HG03025 (cell line): ENCODE data around the gene NMRAL1.

Experiments
- ATAC-seq: cut with Tn5 transposase; IDR thresholded peaks from one replicate; pipeline ENCODE4 v1.9.1; 2021; ENCODE audit warnings: mild to moderate bottlenecking, moderate library complexity; ENCODE audit not compliant: unreplicated experiment, low FRiP score

The NMRAL1 gene

DNA sequence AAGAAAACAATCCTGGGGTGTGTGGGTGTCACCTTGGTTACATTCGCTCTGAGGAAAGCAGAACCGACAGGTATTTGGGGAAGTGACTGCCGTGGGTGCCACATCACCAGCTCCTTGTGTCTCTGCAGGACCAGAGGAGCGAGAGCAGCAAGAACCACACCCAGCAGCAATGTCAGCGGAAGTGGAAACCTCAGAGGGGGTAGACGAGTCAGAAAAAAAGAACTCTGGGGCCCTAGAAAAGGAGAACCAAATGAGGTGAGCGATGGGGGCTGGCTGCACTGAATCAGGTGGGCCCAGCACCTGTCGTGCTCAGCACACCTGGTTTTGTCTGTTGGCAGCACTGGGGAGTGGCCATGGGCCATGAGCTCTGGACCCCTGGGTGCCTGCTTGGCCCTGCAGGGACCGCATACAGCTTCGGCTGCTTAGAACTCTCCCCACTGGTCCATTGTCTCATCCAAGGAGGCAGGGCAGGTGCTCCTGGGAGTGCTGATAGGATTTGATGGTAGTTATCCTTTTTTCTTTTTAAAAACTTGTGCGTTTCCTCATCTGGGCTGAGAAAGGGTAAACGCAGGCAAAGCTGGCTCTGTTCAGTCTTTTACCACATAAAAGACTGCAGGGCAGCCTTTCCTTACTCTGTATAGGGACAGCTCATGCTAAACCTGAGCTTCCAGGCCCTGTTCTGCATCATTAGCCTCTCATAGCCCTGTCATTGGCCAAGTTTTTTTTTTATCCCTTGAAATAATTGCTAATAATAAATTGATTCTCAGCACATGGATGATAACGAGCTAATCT is 31.1 kb upstream of the NMRAL1 start:
- ATAC-seq = no peak

DNA sequence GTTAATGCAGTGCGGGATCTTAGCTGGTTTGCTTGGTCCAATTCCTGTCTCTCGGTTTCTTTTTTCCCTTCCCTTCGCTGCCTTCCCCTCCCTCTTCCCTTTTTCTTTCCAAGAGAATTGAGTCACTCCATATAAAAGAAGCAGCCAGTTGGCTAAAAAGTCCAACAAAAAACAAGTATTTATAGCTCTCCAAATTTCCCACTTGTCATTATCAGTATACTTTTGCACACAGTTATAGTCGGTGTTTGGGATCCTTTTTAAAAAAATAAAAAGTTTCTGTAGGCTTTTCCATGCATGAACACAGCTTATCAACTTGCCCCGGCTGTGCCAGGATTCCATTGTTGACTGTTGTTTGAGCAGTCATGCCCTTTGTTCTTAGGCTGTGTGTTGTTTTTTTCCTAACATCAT is 26.6 kb upstream of the NMRAL1 start:
- ATAC-seq = no peak

DNA sequence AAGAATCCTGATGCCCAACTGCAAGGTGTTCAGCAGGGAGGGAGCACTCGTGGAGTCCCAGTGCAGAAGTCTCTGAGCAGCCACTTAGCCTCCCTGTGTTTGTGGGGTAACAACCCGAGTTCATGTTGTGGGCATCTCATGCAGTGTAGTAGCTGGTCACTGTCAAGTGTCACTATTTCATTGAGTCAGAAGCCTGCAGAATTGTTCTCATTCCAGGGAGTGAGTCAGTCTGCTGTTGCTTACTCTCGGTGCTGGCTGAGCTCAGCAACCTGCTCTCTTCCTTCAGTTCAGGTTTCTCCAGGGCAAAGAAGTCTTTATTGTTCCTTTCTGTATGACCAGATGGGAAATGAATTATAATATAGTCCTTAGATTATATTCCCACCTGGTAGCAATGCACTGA is 25.8 kb upstream of the NMRAL1 start:
- ATAC-seq = no peak

DNA sequence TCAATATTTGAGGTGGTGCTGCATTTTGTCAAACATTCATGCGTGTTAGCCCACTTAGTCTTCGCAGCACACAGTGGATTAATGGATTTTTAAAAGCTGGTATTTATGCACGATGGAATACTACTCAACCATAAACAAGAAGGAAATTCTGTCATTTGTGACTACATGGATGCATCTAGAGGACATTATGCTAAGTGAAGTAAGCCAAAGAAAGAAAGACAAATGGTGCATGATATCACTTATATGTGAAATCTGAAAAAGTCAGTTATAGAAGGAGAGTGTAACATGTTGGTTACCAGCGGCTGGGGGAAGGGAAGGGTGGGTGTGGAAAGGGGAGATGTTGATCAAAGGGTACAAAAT is 24.8 kb upstream of the NMRAL1 start:
- ATAC-seq = no peak

DNA sequence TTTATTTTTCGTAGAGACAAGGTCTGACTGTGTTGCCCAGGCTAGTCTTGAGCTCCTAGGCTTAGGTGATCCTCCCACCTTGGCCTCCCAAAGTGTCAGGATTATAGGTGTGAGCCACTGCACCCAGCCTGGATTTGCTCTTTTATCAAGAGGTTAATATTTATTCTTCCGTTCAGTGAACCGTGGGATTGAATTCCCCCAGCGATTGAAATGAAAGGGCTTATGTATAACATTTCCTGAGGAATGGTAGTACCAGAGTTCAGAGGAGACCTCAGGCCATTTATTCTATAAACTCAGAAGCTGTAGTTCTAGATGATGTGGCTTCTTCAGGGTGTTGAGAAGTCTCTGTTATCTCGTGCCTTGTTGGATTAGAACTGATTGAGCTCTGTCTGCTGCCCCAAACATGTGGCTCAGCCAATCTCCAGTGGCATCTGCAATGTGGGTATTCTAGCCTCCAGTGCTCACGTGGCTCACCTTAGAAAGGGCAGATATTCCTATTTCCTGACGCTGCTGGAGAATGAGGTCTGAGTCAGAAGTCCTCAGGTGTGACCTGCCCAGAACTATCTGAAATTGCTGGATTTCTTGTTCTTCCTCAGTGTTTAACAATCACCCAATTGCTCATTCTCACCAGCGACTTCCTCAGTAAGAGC is 24.2 kb upstream of the NMRAL1 start:
- no peak for ATAC-seq

DNA sequence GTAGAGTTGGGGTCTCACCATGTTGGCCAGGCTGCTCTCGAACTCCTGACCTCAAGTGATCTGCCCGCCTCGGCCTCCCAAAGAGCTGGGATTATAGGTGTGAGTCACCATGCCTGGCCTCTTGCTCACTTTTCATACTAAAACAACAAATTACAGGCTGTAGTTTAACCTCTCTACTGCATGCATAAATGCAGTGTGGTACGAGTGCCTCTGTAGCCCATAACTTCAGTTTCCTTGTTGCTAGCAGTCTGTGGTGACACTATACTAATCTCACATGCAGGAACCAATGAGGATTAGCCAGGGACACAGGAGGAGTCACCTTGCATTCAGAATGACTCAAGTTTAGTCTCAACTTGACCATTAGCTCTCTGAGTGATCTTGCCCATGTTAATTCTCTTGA is 21.9 kb upstream of the NMRAL1 start:
- ATAC-seq = no peak

DNA sequence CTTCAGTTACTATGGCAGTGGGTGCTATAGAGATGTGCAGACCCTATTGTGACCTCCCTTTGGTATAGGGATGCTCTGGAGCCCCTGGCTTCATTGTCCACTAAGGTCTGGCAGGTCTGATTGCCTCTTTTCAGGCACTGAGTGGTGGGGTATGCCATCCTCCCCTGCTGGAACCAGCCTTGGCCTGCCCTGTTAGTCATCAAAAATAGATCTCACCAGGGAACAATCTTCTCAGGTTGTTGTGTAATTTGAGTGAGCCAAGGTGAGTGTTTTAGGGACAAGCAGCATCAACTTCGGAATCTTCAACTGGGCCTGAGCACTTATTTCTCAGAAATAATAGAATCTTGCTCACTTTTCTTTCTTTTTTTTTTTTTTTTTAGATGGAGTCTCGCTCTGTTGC is 21.3 kb upstream of the NMRAL1 start:
- ATAC-seq = no peak

DNA sequence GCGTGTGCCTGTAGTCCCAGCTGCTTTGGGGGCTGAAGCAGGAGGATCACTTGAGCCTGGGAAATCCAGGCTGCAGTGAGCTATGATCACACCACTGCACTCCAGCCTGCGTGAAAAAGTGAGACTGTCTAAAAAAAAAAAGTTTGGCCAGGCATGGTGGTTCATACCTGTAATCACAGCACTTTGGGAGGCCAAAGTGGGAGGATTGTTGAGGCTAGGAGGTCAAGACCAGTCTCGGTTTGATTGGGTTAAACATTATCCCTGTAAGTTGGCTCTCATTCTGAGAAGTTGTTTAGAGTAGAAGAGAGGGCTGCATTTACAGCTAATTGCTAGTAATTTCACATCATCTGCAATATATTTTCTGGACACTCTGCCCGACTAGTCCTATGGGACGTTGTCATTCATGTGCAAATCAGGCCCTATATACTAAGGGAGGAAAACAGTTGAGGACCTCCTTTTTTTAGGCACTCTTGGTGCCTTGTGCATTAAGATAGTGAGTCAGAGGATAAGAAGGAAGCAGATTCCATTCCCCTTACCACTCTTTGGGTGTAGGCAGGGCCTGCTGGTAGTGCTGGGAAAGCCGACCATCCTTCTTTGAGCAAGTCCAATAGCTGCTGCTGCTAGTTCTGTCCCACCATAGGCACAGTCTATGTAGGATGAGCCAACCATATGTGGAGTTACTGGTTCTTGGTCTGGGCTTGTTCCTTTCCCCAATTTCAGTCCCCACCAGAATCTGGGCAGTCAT is 20.5 kb upstream of the NMRAL1 start:
- ATAC-seq = no peak

DNA sequence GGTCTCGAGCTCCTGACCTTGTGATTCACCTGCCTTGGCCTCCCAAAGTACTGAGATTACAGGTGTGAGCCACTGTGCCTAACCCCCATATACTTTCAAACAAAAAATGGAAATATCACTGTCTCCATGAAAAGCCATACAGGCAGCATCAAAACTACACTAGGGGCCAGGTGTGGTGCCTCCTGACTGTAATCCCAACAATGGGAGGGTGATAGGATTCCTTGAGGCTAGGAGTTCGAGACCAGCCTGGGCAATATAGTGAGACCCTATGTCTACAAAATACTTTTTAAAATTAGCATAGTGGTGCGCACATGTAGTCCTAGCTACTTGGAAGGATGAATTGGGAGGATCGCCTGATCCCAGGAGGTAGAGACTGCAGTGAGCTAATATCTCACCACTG is 17.5 kb upstream of the NMRAL1 start:
- ATAC-seq = no peak

DNA sequence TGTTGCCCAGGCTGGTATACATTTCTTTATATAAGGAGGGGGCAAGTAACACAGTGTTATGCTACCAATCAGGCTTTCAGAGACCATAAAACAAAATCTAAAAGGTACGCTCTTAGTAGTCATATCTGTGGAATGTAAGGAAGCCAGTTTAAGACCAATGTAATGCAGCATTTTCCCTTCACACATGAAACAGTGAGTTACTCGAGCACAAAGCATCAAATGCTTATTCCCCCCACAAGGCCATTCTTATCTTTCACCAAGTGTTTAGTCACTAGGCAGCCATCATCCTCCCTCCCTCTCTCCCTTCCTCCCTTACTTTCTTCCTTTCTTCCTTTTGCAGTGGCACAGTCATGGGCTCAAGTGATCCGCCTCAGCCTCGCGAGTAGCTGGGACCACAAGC is 14.6 kb upstream of the NMRAL1 start:
- no peak for ATAC-seq

DNA sequence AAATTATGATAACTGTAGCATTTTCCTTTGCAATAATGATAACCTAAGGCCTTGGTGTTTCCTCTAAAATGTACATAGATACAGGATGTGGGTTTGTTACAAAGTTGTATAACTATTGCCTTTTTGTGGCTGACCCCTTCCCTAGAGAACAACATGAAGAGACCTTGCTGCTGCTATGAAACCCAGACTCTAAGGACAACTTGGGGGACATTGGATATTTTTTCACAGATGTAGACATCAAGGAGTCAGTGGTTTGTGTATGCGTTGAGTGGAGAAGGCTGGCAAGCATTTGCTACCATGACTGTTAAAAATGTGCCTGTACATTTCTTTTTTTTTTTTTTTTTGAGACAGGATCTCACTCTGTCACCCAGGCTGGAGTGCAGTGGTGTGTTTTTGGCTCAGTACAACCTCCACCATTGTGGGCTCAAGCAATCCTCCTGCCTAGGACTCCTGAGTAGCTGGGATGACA is 14.1 kb upstream of the NMRAL1 start:
- no peak for ATAC-seq

DNA sequence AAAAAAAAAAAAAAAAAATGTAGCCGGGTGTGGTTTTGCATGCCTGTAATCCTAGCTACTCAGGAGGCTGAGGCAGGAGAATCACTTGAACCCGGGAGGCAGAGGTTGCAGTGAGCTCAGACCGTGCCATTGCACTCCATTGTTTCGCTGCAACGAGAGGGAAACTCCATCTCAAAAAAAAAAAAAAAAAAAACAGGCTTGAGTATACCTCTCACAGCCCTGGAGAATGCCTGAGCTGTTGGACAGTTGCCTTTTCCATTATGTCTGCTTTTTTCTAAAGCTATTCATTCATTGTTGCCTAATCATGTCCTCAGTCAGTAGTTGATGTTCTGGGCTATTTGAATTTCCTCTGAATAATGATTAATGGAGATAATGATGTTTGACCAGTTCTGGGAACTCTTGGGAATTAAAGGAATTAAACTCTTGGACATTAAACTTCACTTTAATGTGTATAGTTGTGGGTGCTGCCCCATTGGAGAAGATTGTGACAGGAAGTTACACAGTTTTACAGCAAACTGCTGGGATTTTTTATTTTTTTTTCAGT is 13.6 kb upstream of the NMRAL1 start:
- ATAC-seq = no peak

DNA sequence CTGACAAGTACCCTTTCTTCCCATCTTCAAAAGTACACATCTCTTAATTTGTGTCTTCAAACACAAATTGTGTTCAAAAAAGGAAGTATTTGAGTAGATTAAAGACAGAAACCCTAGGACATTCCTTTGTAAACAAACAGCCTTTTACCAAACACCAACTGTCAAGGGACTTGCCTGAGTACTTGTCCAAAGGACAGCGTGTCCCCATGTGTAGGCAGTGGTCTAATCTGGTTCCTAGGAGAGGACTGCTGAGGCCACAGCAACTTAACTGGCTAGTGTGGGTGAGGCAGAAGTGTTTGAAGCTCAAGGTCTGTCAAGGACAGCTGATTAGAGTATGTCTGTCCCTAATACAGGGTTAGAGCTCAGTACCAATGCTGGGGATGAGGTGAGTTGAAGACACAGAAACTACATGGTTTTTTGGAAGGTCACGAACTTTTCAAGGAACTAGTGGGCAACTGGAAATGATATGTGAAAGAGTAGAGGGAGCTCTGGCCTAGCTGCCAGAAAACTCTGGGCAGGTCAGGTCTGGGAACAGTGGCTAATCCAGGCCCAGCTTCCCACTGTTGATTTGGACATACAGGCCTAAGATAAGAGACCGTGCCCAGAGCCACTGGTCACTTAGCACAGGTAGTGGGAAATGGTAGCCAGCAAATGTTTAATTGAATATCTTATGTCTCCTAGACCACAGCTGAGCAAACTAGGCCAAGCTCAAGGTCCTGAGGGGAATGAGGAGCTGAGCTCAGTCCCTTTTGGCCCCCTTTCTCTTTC is 11.9 kb upstream of the NMRAL1 start:
- ATAC-seq = no peak

DNA sequence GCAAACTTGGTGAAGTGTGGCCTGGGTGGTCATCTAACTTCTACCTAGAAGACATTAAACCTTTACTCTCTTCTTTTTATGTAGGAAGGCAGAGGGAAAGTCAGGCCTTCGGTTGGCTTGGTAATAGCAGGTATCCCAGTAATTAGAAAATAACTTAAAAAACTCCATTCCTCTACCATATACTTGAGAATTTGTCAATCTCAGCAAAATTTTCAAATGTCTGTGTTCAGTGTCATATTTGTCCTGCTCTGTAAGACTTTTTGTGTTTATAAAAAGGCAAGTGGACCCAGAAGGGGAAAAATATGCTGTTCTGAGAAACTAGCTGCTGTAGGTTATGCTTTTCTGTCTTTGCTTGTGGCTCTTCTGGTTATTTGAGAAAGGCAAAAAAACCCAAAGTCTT is 7.5 kb upstream of the NMRAL1 start:
- ATAC-seq = no peak

DNA sequence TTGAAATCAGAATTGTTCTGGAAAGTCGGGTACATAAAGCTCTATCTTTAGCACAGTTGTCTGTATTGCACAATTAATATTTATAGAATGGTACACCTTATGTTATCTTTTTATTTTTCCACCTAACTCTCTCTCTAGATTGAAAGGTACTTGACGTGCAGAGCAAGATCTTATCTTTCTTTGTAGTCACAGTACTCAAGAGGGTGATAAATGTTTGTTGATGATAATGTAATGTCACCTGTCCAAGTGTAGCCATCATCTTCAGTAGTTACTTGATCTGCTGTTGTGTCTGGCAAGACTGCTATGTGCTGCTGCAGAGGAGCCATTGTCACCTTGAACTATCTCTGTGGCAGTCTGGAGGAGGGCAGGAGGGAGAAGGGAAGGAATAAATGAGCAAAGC is 7.1 kb upstream of the NMRAL1 start:
- ATAC-seq = no peak

DNA sequence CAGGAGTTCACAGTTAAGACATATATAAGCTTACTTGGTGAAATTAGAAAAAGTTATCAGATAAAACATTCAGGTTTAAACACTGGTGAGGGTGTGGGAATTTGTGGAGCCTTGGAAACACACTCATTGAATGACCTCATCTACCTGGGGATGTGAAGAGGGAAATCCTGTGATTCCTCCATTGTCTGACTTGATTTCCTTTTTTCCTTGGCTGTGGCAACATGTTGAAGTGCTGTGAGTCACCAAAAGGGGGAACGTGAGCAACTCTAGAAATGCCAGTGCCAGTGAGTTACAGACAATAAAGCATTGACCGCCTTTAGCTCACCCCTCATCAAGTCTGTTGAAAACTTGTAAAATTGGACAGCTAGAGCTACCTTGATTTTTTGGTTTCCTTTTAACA is 3.5 kb upstream of the NMRAL1 start:
- no peak for ATAC-seq

DNA sequence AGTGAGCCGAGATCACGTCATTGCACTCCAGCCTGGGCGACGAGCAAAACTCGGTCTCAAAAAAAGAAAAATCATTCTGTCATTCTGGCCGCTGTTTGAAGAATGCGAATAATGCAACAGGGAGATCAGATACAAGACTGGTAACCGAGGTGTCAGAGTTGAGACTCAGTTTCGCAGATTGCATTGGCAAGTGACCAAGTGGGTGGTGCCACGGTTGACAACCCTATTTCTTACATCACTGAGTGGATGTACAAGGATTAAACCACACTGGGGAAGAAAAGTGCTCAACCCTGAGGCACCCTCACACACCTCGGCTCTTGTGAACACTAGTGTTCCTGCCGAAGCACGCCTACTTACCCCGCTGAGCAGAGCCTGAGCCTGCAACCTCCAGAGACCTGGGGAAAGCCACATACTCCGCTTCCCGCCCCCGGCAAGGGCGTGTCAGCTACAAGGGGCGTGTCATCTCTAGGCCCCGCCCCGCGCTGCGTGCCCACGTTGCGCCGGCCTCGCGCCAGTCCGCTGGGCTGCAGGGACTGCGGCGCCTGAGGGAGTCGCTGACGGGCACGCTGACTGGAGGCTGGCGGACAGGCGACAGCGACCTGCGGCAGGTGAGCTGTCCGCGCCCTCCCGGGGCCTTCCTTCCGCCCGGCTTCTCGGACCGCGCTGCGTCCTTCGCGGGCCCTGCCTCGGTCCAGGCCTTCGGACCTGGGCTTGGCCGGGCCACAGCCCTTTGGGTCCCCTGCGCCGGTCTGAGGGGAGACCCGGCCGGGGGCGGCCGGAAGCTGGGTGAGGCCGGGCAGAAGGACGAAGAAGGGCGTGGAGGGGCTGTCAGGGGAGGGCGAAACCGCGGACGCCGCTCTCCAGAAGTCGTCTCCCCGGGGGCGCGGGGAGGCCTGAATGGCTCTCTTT is 1.7 kb upstream of the NMRAL1 start, which contains the start of gene HMOX2:
TSS of gene HMOX2 (plus strand) at position 519 of the 909 bp plus-strand sequence. CDS start 29,127 bp downstream, outside the sequence.
- ATAC-seq = peak; percentile 73

DNA sequence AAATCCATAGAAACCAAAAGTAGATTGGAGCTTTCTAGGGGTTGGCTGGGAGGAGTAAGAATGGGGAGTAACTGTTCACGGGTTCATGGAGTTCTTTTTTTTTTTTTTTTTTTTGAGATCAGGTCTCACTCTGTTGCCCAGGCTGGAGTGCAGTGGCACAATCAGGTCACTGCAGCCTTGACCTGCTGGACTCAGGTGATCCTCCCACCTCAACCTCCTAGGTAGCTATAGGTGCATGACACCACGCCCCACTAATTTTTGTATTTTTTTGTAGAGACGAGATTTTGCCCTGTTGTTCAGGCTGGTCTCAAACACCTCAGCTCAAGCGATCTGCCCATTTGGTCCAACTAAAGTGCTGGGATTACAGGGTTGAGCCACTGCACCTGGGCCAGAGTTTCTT is 1.5 kb downstream of the NMRAL1 start:
- no peak for ATAC-seq

DNA sequence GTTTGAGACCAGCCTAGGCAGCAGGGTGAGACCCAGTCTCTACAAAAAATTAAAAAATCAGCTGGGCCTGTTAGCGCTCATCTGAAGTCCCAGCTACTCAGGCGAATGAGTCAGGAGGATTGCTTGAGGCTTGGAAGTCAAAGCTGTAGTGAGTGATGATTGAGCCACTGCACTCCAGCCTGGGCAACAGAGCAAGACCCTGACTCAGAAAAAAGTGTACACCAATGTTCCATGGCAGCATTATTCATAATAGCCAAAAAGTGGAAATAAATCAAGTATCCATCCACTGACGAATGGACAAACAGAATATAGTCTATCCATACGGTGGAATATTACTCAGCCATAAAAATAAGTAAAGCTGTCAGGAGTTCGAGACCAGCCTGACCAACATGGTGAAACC is 2.6 kb downstream of the NMRAL1 start:
- no peak for ATAC-seq
